OCI-LY7 (cell line): ENCODE data around the gene F2. TPM values are rescaled to one million over a fixed set of nuclear protein-coding genes. Genes with fewer than 3 reads are reported as not detected.

Experiments used
- BruUV-seq: library from RNA; stranded (reverse); fragments of 400-500 nt; replicated peaks from 2 replicates; lab custom pipeline; 2021; lab: Mats Ljungman, UMichigan
- CTCF ChIA-PET: fragments of 300-600 bp; sonication (Branson Sonifier 250); formaldehyde crosslinking; loops from one replicate; lab custom pipeline; 2022; ENCODE audit warnings: antibody characterized with exemption; ENCODE audit not compliant: unreplicated experiment; lab: Charles Lee
- POLR2A ChIA-PET: fragments of 300-600 bp; sonication (Branson Sonifier 250); formaldehyde crosslinking; loops from one replicate; lab custom pipeline; 2022; ENCODE audit warnings: antibody characterized with exemption; lab: Charles Lee
- DNase-seq: peaks from one replicate; pipeline ENCODE4 v3.0.0-alpha.2; 2015; ENCODE audit warnings: low spot score
- H2AFZ ChIP-seq: fragments of 200-600 bp; sonication (generic), shearing (Covaris generic); 2 replicates; pipeline ENCODE4 v1.6.1; 2014; ENCODE audit warnings: mild to moderate bottlenecking, antibody characterized with exemption, low read length, moderate library complexity
- H3K27ac ChIP-seq: fragments of 200-600 bp; sonication (generic); 2 replicates; pipeline ENCODE4 v1.5.1; 2014; ENCODE audit warnings: mixed run types, low read depth, mild to moderate bottlenecking, moderate library complexity, low read length, inconsistent platforms; ENCODE audit not compliant: poor library complexity, severe bottlenecking
- H3K36me3 ChIP-seq: fragments of 200-600 bp; sonication (generic); 2 replicates; pipeline ENCODE4 v1.6.1; 2014; ENCODE audit warnings: mild to moderate bottlenecking, antibody characterized with exemption, low read length, moderate library complexity, mixed read lengths; ENCODE audit not compliant: insufficient read depth
- H3K4me1 ChIP-seq: fragments of 200-600 bp; sonication (generic); 2 replicates; pipeline ENCODE4 v1.5.1; 2014; ENCODE audit warnings: mild to moderate bottlenecking, low read length; ENCODE audit not compliant: insufficient read depth, poor library complexity, severe bottlenecking
- H3K4me2 ChIP-seq: fragments of 200-600 bp; sonication (generic); 2 replicates; pipeline ENCODE4 v1.6.1; 2014; ENCODE audit warnings: mild to moderate bottlenecking, low read length
- H3K4me3 ChIP-seq: fragments of 200-600 bp; sonication (generic); 2 replicates; pipeline ENCODE4 v1.5.1; 2014; ENCODE audit warnings: mild to moderate bottlenecking, low read depth, low read length; ENCODE audit not compliant: poor library complexity, severe bottlenecking
- H3K79me2 ChIP-seq: fragments of 200-600 bp; sonication (generic); 2 replicates; pipeline ENCODE4 v1.6.1; 2016; ENCODE audit warnings: low read depth, mild to moderate bottlenecking, low read length, moderate library complexity, mixed read lengths; ENCODE audit not compliant: insufficient read depth
- H3K9me2 ChIP-seq: fragments of 200-600 bp; sonication (generic); 2 replicates; pipeline ENCODE4 v1.6.1; 2016; ENCODE audit warnings: mild to moderate bottlenecking, low read length, mixed read lengths; ENCODE audit not compliant: insufficient read depth
- H3K9me3 ChIP-seq: fragments of 200-600 bp; sonication (generic); 2 replicates; pipeline ENCODE4 v1.6.1; 2014; ENCODE audit warnings: mild to moderate bottlenecking, mixed run types, low read length, mixed read lengths
- H4K20me1 ChIP-seq: fragments of 200-600 bp; sonication (generic); 2 replicates; pipeline ENCODE4 v1.6.1; 2014; ENCODE audit warnings: mild to moderate bottlenecking, antibody characterized with exemption, low read length, moderate library complexity, mixed read lengths; ENCODE audit not compliant: insufficient read depth
- CTCF ChIP-seq: fragments of 200-600 bp; sonication (generic); conservative IDR thresholded peaks from 2 replicates; pipeline ENCODE4 v1.5.1; 2014; ENCODE audit warnings: mild to moderate bottlenecking, antibody characterized with exemption, low read length, moderate library complexity, mixed read lengths
- EZH2phosphoT487 ChIP-seq: fragments of 200-600 bp; sonication (generic); IDR thresholded peaks from 2 replicates; pipeline ENCODE4 v1.6.1; 2018; ENCODE audit warnings: low read depth, borderline replicate concordance, mild to moderate bottlenecking, mixed run types, antibody characterized with exemption, low read length, moderate library complexity, mixed read lengths
- intact Hi-C: fragments of 100-400 bp; cut with micrococcal nuclease; formaldehyde crosslinking; loops from one replicate; pipeline ENCODE4 v1.10.0; 2022; ENCODE audit not compliant: unreplicated experiment
- total RNA-seq, 2 experiments: library from RNA; depleted of rRNA in 1 of 2; stranded (reverse); fragments of >200 nt in 1 of 2; shearing (Covaris generic) in 1 of 2; gene quantifications; 2 replicates each; pipeline ENCODE4 v1.2.3, GENCODE V29; 2014 to 2022

Gene F2
- total RNA-seq, 2 experiments from 2014 or later, result 0.48 TPM; not detected in 1

GRCh38 chr11:46738887-46739286 is 19.9 kb downstream of the F2 start:
- no TSS peak for BruUV-seq
- Histone ChIP-seq H4K20me1 (no peaks in the 10 kb centered on the region), H3K27ac (no peak overlapping the region), H2AFZ (no peak overlapping the region), H3K79me2 (no peaks in the 10 kb centered on the region), H3K36me3 (peaks cover 46% of the 10 kb centered on the region), H3K9me2 (no peaks in the 10 kb centered on the region), H3K9me3 (no peaks in the 10 kb centered on the region), H3K4me2 (no peak overlapping the region), H3K4me3 (no peak overlapping the region), H3K4me1 (no peaks in the 10 kb centered on the region)
- intact Hi-C loops, result no loop called here
- ChIA-PET CTCF (no interaction called here), POLR2A (no interaction called here)
- no peak for DNase-seq
- TF ChIP-seq EZH2phosphoT487 (no peak), CTCF (no peak)

GRCh38 chr11:46741600-46742484 is 22.8 kb downstream of the F2 start:
- ChIA-PET CTCF (no interaction called here), POLR2A (no interaction called here)
- no TSS peak for BruUV-seq

More at GRCh38 chr11:46741600-46742484, 22.8 kb downstream of the F2 start:
- no peak for DNase-seq
- Histone ChIP-seq H3K4me1 (no peaks in the 10 kb centered on the region), H3K9me3 (no peaks in the 10 kb centered on the region), H3K79me2 (no peaks in the 10 kb centered on the region), H3K4me2 (no peak overlapping the region), H4K20me1 (no peaks in the 10 kb centered on the region), H3K36me3 (peaks cover 76% of the 10 kb centered on the region), H3K9me2 (no peaks in the 10 kb centered on the region), H3K4me3 (no peak overlapping the region), H3K27ac (no peak overlapping the region), H2AFZ (no peak overlapping the region)
- no peak for TF ChIP-seq CTCF
- no peak for TF ChIP-seq EZH2phosphoT487
- intact Hi-C loops, result no loop called here
